Measurements from ENCODE around the gene VPS11.

- TF ChIP-seq CTCF (IDR thresholded peaks at IDR 0.05 in 4 of 5, conservative IDR thresholded peaks at IDR 0.05 in 1 of 5): no peak
- no peak for TF ChIP-seq POLR2A (IDR thresholded peaks at IDR 0.05)
Measured at GRCh38 chr11:119028346-119029068, 39.1 kb upstream of the VPS11 start.
